Activated naive CD4-positive, alpha-beta T cell treated with anti-CD3 and anti-CD28 coated beads, Interleukin-2, amount 50 U/mL, for 72 hours (primary cell): Measurements from ENCODE around the gene SLC6A9. TPM values are rescaled to one million over a fixed set of nuclear protein-coding genes. Genes with fewer than 3 reads are reported as not detected.

Experiments
- ATAC-seq, 2 donors: fragments of 150-1000 bp; cut with Tn5 transposase; 2 replicates each; pipeline ENCODE4 v1.10.0; 2021; ENCODE audit warnings: mild to moderate bottlenecking in 2 of 2, moderate library complexity in 2 of 2
- DNase-seq, 2 donors: peaks; one replicate each; pipeline ENCODE4 v3.0.0; 2021 to 2022; ENCODE audit warnings: low spot score in 2 of 2
- H3K27ac Mint-ChIP-seq, 2 donors: one replicate each; pipeline ENCODE4 v1.8.0; 2022; ENCODE audit warnings: mild to moderate bottlenecking in 2 of 2, mixed read lengths in 2 of 2
- H3K36me3 Mint-ChIP-seq, 2 donors: one replicate each; pipeline ENCODE4 v1.8.0; 2022; ENCODE audit warnings: mixed read lengths in 2 of 2
- H3K9me3 Mint-ChIP-seq, 2 donors: one replicate each; pipeline ENCODE4 v1.8.0; 2022; ENCODE audit warnings: mixed read lengths in 2 of 2
- total RNA-seq, 2 donors: library from RNA; stranded (reverse); gene quantifications; one replicate each; pipeline ENCODE4 v1.2.3, GENCODE V29; 2022

The SLC6A9 gene
- total RNA-seq, 2 donors from 2014 or later: 5.1 to 6.2 TPM

DNA sequence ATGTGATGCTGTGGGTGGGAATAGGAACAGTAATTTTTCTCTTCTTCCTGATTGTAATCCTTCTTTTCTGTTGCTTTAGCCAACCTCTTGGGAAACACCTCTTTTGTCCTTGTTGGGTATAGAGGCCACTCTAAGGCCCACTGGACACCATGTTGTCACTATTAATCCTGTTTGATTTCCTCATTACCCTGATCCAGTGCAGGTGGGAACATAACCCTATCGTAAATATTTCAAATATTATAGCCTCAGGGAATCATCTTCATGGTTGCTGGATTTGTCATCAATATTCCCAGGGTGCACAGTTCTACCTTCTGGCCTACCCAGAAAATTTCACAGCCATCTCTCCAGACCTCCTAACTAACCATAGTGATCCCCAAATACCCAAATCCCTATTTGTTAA lies 27.9 kb upstream of the SLC6A9 start:
- Mint-ChIP-seq H3K36me3 (no peaks in the 10 kb centered on the region), H3K9me3 (no peaks in the 10 kb centered on the region), H3K27ac (no peak overlapping the region)
- no peak for DNase-seq
- ATAC-seq: no peak

DNA sequence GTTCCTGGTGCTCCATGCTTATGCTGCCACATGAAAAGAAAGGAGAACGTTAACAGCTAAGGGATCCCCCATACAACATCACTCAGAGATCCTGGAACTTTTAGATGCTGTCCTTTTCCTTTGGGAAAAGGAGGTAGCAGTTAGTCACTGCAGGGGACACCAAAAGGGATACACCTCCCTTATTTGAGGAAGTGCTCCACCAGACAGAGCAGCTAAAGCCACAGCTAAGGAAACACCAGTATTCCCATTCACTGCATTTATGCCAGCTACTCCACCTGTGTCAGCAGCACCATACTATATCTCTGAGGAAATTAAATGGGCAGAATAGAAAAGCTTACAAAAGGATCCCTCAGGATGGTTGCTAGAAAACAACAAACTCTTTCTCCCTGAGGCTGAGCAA lies 26.0 kb upstream of the SLC6A9 start:
- H3K27ac Mint-ChIP-seq: no peak overlapping the region
- H3K9me3 Mint-ChIP-seq: no peaks in the 10 kb centered on the region
- DNase-seq: no peak
- H3K36me3 Mint-ChIP-seq: no peaks in the 10 kb centered on the region
- ATAC-seq: no peak

DNA sequence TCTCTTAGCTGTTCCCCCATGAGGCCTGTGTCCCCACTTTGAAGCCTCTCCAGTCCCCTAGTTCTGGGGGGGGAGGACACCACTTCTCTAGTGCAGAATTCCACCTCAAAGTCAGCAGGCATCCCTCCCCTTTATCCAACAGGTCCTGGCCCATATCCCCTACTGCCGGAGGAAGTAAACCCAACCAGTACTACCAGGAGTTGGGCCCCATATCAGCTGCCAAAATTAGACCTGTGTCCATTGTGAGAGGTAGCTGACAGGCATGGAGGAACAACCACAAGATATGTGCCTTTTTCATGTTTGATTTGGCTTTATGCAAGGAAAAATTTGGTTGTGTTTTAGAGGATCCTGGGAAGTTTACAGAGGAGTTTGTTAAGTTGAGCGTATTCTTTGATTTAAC lies 22.1 kb upstream of the SLC6A9 start:
- Mint-ChIP-seq H3K9me3 (no peaks in the 10 kb centered on the region), H3K27ac (no peak overlapping the region), H3K36me3 (no peaks in the 10 kb centered on the region)
- DNase-seq (no peak), ATAC-seq (no peak)

DNA sequence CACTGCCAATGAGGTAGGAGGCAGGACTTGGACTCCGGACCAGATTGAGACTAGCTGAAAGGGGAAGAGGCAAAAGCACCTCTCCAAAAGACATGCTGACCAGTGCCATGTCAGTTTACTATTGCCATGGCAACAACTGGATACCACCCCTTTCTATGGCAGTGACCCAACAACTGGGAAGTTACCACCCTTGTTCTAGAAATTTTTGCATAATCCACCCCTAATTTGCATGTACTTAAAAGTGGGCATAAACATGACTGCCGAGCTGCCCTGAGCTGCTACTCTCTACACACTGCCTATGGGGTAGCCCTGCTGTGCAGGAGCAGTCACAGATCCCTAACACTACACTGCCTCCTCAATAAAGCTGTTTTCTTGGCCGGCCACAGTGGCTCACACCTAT lies 19.0 kb upstream of the SLC6A9 start:
- no peaks in the 10 kb centered on the region for H3K36me3 Mint-ChIP-seq
- no peaks in the 10 kb centered on the region for H3K9me3 Mint-ChIP-seq
- no peak for DNase-seq
- no peak for ATAC-seq
- no peak overlapping the region for H3K27ac Mint-ChIP-seq

DNA sequence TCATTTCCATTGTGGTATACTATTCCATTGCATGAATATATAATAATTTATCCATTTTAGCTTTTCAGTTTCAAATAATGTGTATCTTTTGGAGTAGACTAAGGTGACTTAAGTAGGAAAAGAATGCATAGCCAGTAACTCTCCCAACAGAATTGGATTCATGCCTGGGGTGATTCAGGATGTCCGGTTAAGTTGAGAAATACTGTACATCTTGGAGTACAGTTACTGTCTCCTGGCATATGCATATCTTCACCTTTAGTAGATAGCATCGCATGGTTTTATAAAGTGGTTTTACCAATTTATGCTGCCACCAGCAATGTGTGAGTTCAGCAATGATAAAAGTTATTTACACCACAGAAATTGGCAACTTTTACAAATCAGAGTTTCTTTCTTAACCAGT lies 18.6 kb upstream of the SLC6A9 start:
- H3K9me3 Mint-ChIP-seq: no peaks in the 10 kb centered on the region
- DNase-seq (no peak), ATAC-seq (no peak)
- H3K27ac Mint-ChIP-seq: no peak overlapping the region
- H3K36me3 Mint-ChIP-seq: no peaks in the 10 kb centered on the region

DNA sequence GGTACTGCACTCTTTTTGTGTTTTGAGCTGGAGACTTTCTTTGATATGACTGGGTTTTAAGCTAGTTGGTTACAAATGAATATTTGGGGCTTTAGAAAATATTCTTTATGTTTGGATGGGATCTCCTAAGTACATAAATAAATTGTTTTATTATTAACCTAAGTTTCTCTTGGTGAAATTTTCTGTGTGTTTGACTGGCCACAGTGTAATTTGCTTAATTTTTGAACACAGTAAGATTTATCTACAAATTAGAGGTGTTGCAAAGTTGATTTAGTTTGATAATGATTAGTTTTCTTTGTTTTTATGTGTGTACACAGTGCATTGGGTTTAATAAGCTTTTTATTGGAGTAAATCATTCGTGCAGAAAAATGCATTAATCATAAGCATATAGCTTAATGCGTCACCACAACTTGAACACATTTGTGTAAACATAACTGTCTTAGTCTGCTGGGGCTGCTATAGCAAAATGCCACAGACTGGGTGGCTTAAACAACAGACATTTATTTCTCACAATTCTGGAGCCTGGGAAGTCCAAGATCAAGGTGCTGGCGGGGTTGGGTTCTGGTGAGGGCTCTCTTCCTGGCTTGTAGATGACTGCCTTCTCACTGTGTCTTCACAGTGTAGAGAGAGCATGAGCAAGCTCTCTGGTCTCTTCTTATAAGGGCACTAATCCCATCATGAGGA lies 17.4 kb upstream of the SLC6A9 start:
- ATAC-seq (peak in 1 of 2 donors; percentile 8), DNase-seq (no peak)
- no peaks in the 10 kb centered on the region for H3K36me3 Mint-ChIP-seq
- H3K27ac Mint-ChIP-seq: peak overlapping the region in 1 of 2 donors; percentile 90
- H3K9me3 Mint-ChIP-seq: no peaks in the 10 kb centered on the region

DNA sequence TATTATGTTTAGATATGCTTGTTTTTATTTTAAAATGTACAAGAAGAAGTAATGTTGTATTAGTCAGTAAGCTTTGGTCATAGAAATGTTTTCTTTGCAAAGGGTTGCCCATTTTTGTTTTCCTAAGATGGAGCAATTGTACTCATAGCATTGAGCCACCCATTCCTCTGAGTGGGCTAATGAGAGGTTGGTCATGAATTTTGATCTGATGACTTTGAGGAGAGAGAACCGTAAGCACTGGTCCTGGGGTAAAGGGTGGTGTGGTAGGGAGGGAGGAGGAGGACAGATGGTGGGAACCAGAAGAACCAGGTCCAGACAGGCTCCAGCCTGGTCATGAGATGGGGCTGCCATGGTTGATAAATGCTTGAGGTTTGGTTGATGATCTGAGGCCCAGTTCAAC lies 15.9 kb upstream of the SLC6A9 start:
- no peaks in the 10 kb centered on the region for H3K9me3 Mint-ChIP-seq
- ATAC-seq: no peak
- no peaks in the 10 kb centered on the region for H3K36me3 Mint-ChIP-seq
- no peak for DNase-seq
- H3K27ac Mint-ChIP-seq: peak overlapping the region; percentile 55 to 90

DNA sequence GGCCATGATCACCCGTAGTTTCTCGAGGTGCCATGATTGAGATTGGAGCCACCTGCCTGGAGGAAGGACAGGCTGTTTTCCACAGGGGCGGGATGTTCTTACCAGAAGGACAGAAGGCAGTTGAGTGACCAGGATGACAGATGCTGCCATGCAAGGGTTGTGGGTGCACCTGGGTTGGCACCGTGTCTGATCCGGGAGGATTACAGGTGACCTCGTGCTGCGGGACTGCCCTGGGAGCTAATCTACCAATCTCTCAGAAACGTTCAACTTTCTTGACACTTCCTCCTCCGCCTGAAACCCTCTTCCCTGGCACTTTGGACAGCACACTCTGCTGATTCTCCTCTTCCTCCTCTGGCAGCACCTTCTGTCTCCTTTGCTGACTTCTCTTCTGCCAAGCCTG lies 13.8 kb upstream of the SLC6A9 start:
- Mint-ChIP-seq H3K36me3 (no peaks in the 10 kb centered on the region), H3K27ac (no peak overlapping the region), H3K9me3 (no peaks in the 10 kb centered on the region)
- peak in 1 of 2 donors; percentile 30 for DNase-seq
- no peak for ATAC-seq

DNA sequence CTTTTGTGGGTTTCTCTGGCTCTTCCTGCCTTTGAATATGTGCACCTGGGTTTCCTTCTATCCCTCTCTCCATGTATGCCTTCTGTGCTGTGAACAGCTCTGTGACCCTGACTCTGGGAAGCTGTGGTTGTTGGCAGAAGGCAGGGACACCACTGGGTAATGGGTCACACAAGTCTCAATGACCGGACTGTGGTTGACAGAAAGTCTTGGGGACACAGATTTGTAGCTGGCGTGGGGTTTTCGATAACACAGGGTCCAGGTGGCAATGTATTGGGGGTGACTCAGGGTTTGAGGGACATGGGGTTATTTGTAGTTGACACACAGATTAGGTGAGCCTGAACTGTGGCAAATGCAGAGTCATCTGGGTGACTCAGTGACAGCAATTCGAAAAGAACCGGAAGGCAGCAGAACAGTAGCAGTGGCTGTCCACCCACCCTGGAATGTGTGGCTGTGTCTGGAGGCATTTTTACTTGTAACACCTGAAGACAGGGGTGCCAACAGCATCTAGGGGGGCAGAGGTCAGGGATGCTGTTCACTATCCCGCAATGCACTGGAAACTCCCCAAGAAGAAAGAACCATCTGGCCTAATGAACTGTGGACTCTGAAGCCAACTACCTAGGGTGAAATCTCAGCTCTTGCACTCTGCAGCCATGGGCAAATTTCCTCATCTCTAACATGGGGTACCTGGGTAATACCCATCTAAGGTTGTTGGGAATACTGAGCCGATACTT lies 13.0 kb upstream of the SLC6A9 start:
- Mint-ChIP-seq H3K9me3 (no peaks in the 10 kb centered on the region), H3K36me3 (no peaks in the 10 kb centered on the region), H3K27ac (no peak overlapping the region)
- no peak for DNase-seq
- no peak for ATAC-seq

DNA sequence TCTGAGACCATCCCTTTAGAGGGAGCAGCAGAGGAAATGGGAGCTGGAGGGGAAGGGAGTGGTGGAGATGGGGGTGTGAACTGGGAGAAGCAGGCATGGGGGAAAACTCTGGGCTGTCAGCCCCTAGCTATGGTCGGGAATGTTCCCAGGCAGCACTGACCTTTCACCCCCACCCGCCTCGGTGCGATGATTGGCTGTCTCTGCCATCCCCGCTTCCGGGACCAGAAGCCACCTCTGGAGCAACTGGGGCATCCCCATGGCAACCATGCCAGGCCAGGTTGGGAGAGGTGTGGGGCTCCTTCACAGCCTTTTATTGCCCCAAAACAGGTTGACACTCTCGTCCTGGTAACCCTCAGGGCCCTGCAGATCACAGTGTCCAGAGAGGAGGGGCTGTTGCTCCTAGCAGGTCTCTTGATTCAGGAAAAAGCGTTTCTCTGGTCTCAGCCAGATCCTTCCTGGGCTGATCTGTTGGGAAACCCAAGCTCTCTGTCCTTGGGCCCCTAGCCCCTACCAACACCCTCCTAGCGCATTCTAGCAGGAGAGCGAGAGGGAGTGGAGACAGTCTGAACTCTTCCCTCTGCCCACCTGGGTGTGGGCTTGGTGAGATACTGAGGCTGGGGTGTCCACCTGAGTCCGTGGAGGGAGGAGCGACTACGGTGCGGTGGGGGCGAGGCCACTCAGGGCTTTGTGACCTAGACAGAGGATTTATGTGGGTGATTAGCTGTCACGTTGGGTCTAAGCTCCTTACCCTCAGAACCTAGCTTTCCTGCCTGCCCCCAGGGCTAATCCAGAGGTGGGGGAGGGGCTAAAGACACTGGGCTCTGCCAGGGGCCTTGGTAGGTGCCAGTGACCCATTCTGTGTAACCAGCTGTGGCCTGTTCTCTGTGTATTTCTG lies 12.2 kb upstream of the SLC6A9 start:
- ATAC-seq (no peak), DNase-seq (no peak)
- Mint-ChIP-seq H3K9me3 (no peaks in the 10 kb centered on the region), H3K36me3 (no peaks in the 10 kb centered on the region), H3K27ac (no peak overlapping the region)

DNA sequence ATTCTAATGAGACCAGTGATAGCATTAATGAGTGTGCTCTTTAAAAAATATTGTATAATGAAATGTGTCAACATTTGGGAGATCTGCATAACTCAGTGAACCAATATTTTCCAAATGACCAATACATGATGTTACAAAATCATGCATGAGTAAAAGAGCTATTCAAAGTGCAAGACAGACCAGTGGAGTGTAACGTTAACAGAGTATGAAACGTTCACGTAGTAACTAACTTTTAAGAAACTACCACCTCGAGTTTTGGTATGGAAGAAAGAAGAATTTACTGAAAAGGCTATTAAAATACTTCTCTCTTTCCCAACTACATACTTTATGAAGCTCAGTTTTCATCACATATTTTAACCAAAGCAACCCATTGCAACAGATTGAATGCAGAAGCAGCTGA lies 9.6 kb upstream of the SLC6A9 start:
- no peak overlapping the region for H3K27ac Mint-ChIP-seq
- H3K9me3 Mint-ChIP-seq: no peaks in the 10 kb centered on the region
- ATAC-seq (no peak), DNase-seq (no peak)
- H3K36me3 Mint-ChIP-seq: no peaks in the 10 kb centered on the region

DNA sequence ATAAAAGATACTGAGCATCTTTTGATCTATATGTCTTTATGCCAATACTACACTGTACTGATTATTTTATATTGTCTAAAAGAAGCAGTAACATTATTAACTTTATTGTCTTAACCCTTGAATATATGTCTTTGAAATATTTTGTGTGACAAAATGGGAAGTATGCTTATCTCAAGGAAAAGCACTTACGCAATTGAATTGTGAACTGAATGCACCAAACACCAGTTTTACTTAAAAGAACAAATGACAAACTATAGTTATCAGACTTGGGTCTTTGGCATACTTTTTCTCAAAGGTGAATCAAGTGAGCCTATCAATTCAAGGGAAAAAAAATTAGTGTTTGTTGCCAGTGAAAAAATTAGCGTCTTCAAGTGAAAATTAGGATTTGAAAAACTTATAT lies 9.2 kb upstream of the SLC6A9 start:
- ATAC-seq: no peak
- H3K9me3 Mint-ChIP-seq: no peaks in the 10 kb centered on the region
- no peak overlapping the region for H3K27ac Mint-ChIP-seq
- no peak for DNase-seq
- H3K36me3 Mint-ChIP-seq: no peaks in the 10 kb centered on the region

DNA sequence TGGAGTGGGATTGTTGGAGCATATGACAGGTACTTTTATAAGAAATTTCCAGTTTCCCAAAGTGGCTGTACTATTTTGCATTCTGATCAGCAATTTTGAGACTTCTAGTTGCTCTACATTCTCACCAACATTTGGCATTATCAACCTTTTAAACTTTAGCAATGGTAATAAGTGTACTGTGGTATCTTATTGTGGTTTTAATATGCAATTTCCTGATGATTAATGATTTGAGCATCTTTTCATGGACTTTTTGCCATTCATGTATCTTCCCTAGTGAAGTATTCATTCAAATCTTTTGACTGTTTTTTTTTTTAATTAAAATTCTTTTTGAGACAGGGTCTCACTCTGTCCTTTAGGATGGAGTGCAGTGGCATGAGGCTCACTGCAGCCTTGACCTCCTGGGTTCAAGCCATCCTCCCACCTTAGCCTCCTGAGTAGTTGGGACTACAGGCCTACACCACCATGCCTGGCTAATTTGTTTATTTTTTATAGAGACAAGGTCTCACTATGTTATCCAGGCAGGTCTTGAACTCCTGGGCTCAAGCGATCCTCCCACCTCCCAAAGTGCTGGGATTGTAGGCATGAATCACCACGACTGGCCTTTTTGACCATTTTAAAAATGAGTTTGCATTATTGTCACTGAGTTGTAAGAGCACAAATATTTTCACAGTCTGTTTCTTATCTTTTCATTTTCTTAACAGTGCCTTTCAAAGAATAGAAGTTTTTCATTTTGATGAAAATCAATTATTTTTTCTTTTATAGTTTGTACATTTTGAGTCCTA lies 7.8 kb upstream of the SLC6A9 start:
- Mint-ChIP-seq H3K36me3 (no peaks in the 10 kb centered on the region), H3K9me3 (no peaks in the 10 kb centered on the region), H3K27ac (no peak overlapping the region)
- ATAC-seq (no peak), DNase-seq (no peak)

DNA sequence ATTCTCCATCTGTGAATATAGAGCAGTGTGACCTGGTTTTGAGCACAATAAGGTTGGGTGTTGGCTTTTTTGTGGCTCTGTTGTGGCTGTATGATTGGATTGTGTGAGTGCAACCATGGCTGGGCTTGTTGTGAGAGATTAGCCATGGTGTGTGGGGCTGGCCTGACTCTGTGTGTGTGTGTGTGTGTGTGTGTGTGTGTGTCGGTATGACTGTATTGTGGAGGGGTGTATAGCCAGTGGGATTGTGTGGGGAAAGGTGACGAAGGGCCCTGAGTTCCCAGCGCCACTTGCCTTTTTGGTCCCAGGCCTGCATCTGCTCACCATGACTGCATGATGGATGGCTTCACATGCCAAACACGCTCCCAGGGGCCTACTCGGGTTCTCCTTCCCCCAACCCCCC lies 5.9 kb upstream of the SLC6A9 start:
- Mint-ChIP-seq H3K9me3 (no peaks in the 10 kb centered on the region), H3K27ac (no peak overlapping the region), H3K36me3 (no peaks in the 10 kb centered on the region)
- DNase-seq (no peak), ATAC-seq (no peak)

DNA sequence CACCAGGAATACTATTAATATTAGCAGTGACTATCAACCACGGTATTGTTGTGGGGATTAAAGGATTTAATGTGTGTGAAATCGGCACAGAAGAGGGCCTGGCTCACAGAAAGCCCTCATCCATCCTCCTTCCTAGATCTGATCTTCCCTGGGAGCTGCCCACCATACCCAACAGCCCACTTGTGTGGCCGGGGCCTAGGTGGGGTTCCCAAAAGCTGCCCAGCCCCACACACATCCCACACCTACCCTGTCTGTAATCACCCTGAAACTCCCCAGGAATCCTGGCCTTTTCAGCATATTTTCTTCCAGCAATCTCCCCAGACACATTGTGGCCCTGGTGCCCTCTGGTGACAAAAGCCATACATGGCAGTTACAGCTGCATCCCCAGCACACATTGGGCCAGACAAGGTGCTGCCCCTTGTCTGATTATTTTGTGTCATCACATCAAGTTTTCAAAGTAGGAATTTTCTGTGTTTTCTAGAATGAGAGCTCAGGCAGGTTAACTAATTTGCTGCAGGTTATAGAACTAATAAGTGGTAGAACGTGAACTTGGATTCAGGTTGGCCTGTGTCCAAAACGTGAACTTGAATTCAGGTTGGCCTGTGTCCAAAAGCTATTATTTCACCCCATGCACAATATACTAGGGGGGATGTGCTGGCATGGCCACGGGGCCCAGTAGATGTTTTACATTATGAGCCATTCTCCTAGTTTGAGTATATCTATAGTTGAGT lies 5.3 kb upstream of the SLC6A9 start:
- Mint-ChIP-seq H3K36me3 (no peaks in the 10 kb centered on the region), H3K27ac (peak overlapping the region in 1 of 2 donors; percentile 6), H3K9me3 (no peaks in the 10 kb centered on the region)
- ATAC-seq (peak; percentile 81 to 87), DNase-seq (peak in 1 of 2 donors; percentile 73)

DNA sequence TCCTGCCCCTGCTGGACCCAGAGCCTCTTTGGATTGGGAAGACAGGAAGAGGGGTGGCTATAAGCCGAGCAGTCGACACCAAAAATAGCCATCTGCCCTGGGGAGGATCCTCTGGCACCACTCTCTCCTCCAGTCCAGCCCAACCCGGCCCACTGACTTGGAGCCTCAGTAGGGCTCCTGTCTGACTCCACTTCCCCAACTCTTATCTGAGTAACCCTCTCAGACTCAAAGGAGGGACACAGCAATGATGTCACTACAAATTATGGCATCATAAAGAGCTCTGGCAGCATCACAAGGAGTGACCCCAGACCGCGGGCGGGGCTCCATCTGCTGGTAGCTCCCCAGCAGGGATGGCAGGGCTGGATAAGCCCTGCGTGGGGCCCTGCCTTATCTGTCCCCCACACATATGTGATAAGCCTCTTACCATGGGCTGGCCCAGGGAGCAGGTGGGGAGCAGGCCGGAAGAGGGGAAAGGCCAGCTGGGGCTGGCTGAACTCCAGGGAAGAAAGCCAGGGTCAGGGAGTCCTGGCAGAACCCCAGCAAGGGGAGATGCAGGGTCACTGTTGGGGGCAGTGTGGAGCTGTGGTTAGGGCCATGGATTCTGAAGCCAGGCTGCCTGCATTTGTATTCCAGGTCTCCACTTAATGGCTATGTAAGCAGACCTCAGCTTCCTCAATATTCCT lies 4.6 kb upstream of the SLC6A9 start:
- Mint-ChIP-seq H3K36me3 (no peaks in the 10 kb centered on the region), H3K27ac (peak overlapping the region in 1 of 2 donors; percentile 6), H3K9me3 (no peaks in the 10 kb centered on the region)
- DNase-seq (no peak), ATAC-seq (no peak)
